ENCODE results near the gene HTT. TPM values are rescaled to one million over a fixed set of nuclear protein-coding genes. Genes with fewer than 3 reads are reported as not detected.

Gene HTT
- total RNA-seq, 2 donors from 2014 or later = 37.8 to 97.8 TPM

DNA sequence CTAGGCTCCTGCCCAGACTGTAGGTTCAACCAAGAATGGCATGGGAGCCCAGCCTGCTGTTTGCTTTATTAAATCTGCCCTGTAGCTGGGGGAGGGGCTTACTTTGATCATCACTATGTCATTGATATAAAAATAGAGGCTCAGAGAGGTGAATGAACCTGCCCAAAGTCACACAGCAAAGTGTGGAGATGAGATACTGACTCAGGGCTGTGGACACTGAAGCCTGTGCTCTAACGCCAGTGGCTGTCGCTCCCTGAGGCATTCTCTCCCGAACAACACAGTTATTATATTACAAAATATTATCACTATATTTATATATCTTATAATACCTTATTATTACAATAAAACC lies 178.0 kb downstream of the HTT start:
- WGBS = 97% methylated on average over 3 of the region's 3 CpGs
- H3K4me3 ChIP-seq = no peak overlapping the region
- H3K4me1 ChIP-seq (replicated peaks) = no peaks in the 10 kb centered on the region
- H3K9me3 ChIP-seq = no peaks in the 10 kb centered on the region
- TF ChIP-seq CTCF (IDR thresholded peaks at IDR 0.05) (no peak), POLR2A (IDR thresholded peaks at IDR 0.05) (no peak), POLR2AphosphoS5 (IDR thresholded peaks at IDR 0.05) (no peak)
- intact Hi-C loops (cut with DNase I) = no loop called here
- no peak overlapping the region for H3K27ac ChIP-seq
- no peaks in the 10 kb centered on the region for H3K27me3 ChIP-seq (replicated peaks; ENCODE audit: insufficient read depth)
- no peak for DNase-seq (ENCODE audit: low spot score)
- H3K36me3 ChIP-seq = no peaks in the 10 kb centered on the region

GRCh38 chr4:3252831-3253641 lies 178.6 kb downstream of the HTT start:
- H3K4me1 ChIP-seq (replicated peaks) = no peaks in the 10 kb centered on the region
- no peak for TF ChIP-seq POLR2AphosphoS5 (IDR thresholded peaks at IDR 0.05)
- TF ChIP-seq POLR2A (IDR thresholded peaks at IDR 0.05) = no peak
- no peak for TF ChIP-seq CTCF (IDR thresholded peaks at IDR 0.05)
- H3K27ac ChIP-seq = no peak overlapping the region
- H3K36me3 ChIP-seq = no peaks in the 10 kb centered on the region
- H3K27me3 ChIP-seq (replicated peaks; ENCODE audit: insufficient read depth) = no peaks in the 10 kb centered on the region
- intact Hi-C loops (cut with DNase I) = no loop called here
- WGBS = 88% methylated on average over 38 of the region's 38 CpGs
- no peaks in the 10 kb centered on the region for H3K9me3 ChIP-seq
- no peak for DNase-seq (ENCODE audit: low spot score)
- H3K4me3 ChIP-seq = no peak overlapping the region

GRCh38 chr4:3253808-3254207 lies 179.3 kb downstream of the HTT start:
- Histone ChIP-seq H3K4me1 (replicated peaks) (no peaks in the 10 kb centered on the region), H3K36me3 (no peaks in the 10 kb centered on the region), H3K27ac (no peak overlapping the region), H3K9me3 (no peaks in the 10 kb centered on the region), H3K4me3 (no peak overlapping the region), H3K27me3 (replicated peaks; ENCODE audit: insufficient read depth) (no peaks in the 10 kb centered on the region)
- no peak for DNase-seq (ENCODE audit: low spot score)
- intact Hi-C loops (cut with DNase I) = no loop called here
- WGBS = 79% methylated on average over 13 of the region's 13 CpGs
- no peak for TF ChIP-seq CTCF (IDR thresholded peaks at IDR 0.05)
- TF ChIP-seq POLR2AphosphoS5 (IDR thresholded peaks at IDR 0.05) = no peak

DNA sequence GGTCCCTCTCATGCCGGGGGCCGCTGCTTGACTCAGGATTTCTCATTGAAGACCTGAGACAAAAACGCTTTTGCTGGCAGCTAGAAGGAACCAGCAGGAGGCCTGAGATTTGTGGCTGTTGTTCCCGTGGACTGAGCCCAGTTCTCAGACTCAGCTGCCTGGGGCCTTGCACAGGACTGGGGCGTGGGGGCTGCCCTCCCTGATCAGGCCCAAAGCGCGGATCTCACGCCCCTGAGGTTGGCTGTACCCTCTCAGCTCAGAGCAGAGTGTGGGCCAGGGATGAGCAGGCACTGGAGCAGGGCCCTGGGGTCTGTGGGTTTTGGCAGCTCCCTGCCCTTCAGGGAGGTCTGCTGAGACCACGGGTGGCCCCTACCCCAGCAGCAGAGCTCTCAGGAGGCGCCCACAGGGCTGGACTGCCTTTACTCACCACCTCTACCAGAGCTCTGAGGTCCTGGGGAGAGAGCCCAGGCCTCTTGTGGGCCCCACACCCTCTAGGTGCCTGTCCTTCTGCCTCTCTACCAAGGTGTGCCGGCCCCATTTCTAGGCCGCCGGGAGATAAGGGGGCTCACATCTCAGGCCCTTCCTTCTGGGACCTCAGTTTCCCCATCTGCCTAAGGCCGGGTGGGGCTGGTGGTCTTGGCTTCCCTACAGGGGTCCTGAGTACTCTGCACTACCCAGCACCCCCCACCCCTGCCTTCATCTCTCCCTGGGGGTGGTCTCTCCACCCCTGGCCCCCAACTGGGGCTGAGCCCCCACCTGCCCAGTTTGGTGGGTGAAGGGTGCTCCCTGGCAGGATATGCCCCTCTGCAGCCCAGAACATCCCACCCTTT lies 180.0 kb downstream of the HTT start:
- Histone ChIP-seq H3K27me3 (replicated peaks; ENCODE audit: insufficient read depth) (no peaks in the 10 kb centered on the region), H3K4me3 (no peak overlapping the region), H3K9me3 (no peaks in the 10 kb centered on the region), H3K27ac (no peak overlapping the region), H3K4me1 (replicated peaks) (no peaks in the 10 kb centered on the region), H3K36me3 (no peaks in the 10 kb centered on the region)
- TF ChIP-seq POLR2A (IDR thresholded peaks at IDR 0.05) (no peak), CTCF (IDR thresholded peaks at IDR 0.05) (no peak), POLR2AphosphoS5 (IDR thresholded peaks at IDR 0.05) (no peak)
- DNase-seq (ENCODE audit: low spot score) = no peak
- intact Hi-C loops (cut with DNase I) = no loop called here
- WGBS = 93% methylated on average over 10 of the region's 14 CpGs
